B cell (primary cell): ENCODE results near the gene KCNH1. TPM values are rescaled to one million over a fixed set of nuclear protein-coding genes. Genes with fewer than 3 reads are reported as not detected.

Experiments used
- ATAC-seq: fragments of 200-7000 bp; cut with Tn5 transposase; one replicate; pipeline ENCODE4 v1.10.0; 2021; ENCODE audit warnings: low read depth, mild to moderate bottlenecking, moderate number of reproducible peaks, moderate library complexity
- CTCF ChIA-PET: fragments of 350-600 bp; sonication (Branson Sonifier 250); formaldehyde crosslinking; loops from one replicate; lab custom pipeline; 2021; ENCODE audit warnings: antibody characterized with exemption, inconsistent platforms; lab: Charles Lee
- POLR2A ChIA-PET: fragments of 350-600 bp; sonication (Branson Sonifier 250); formaldehyde crosslinking; loops from one replicate; lab custom pipeline; 2021; ENCODE audit warnings: antibody characterized with exemption; lab: Charles Lee
- DNase-seq: peaks from one replicate; pipeline ENCODE4 v3.0.0; 2013
- H2AFZ ChIP-seq: 2 replicates; pipeline ENCODE4 v1.6.1; 2012; ENCODE audit warnings: mild to moderate bottlenecking, low read depth, low read length; ENCODE audit not compliant: insufficient read depth, poor library complexity, severe bottlenecking
- H3K27ac ChIP-seq, 2 donors: 1 replicate in 1 of 2; 2 replicates in 1 of 2; pipeline ENCODE4 v1.5.1; 2012 to 2013; ENCODE audit warnings: low read length in 2 of 2, mild to moderate bottlenecking in 2 of 2, moderate library complexity in 1 of 2
- H3K27me3 ChIP-seq, 4 experiments: fragments of 200-600 bp in 1 of 4; sonication (generic) in 1 of 4; replicated peaks in 1 of 4; 1 replicate in 2 of 4; 2 replicates in 2 of 4; pipeline versions ENCODE4 v1.6.1 to v1.7.0; 2013 to 2016; ENCODE audit warnings: low read length in 3 of 4, mild to moderate bottlenecking in 2 of 4, mixed read lengths in 1 of 4, moderate library complexity in 1 of 4; ENCODE audit not compliant: insufficient read depth in 4 of 4, control insufficient read depth in 3 of 4; ENCODE audit errors: control extremely low read depth in 1 of 4
- H3K36me3 ChIP-seq, 2 experiments: replicated peaks in 1 of 2; 1 replicate in 1 of 2; 2 replicates in 1 of 2; pipeline versions ENCODE4 v1.6.1 to v1.7.1; 2013; ENCODE audit warnings: low read length in 1 of 2; ENCODE audit not compliant: insufficient read depth in 2 of 2, control insufficient read depth in 1 of 2; ENCODE audit errors: control extremely low read depth in 1 of 2, extremely low read depth in 1 of 2
- H3K4me1 ChIP-seq, 2 donors: fragments of 200-600 bp in 1 of 2; sonication (generic) in 1 of 2; 1 replicate in 1 of 2; 2 replicates in 1 of 2; pipeline versions ENCODE4 v1.5.1 to v1.6.1; 2013 to 2017; ENCODE audit warnings: low read length in 2 of 2; ENCODE audit not compliant: control insufficient read depth in 2 of 2, insufficient read depth in 2 of 2
- H3K4me2 ChIP-seq: replicated peaks from 2 replicates; pipeline ENCODE3; 2012; ENCODE audit warnings: mild to moderate bottlenecking, low read depth, low read length; ENCODE audit not compliant: poor library complexity, severe bottlenecking
- H3K4me3 ChIP-seq, 5 experiments: fragments of 200-600 bp in 1 of 5; sonication (generic) in 1 of 5; 1 replicate in 3 of 5; 2 replicates in 2 of 5; pipeline versions ENCODE4 v1.5.1 to v1.7.0; 2011 to 2016; ENCODE audit warnings: low read length in 4 of 5, mild to moderate bottlenecking in 4 of 5, low read depth in 2 of 5, control low read depth in 1 of 5, moderate library complexity in 1 of 5; ENCODE audit not compliant: insufficient read depth in 1 of 5; ENCODE audit errors: control extremely low read depth in 1 of 5, extremely low read depth in 1 of 5
- H3K79me2 ChIP-seq: fragments of 200-600 bp; sonication (generic); one replicate; pipeline ENCODE4 v1.6.0; 2016; ENCODE audit warnings: low read length; ENCODE audit not compliant: control insufficient read depth, insufficient read depth
- H3K9ac ChIP-seq: fragments of 200-600 bp; sonication (generic); 2 replicates; pipeline ENCODE4 v1.6.1; 2017; ENCODE audit warnings: mild to moderate bottlenecking, low read length, moderate library complexity
- H3K9me3 ChIP-seq, 3 donors: one replicate each; pipeline versions ENCODE4 v1.6.1 to v1.7.1; 2013; ENCODE audit warnings: low read length in 2 of 3; ENCODE audit not compliant: control insufficient read depth in 2 of 3, insufficient read depth in 1 of 3; ENCODE audit errors: control extremely low read depth in 1 of 3
- H4K20me1 ChIP-seq: 2 replicates; pipeline ENCODE4 v1.6.0; 2012; ENCODE audit warnings: mild to moderate bottlenecking, low read length; ENCODE audit not compliant: insufficient read depth, control insufficient read depth, poor library complexity, severe bottlenecking
- H3K27ac Mint-ChIP-seq: one replicate; pipeline ENCODE4 v1.8.0; 2021; ENCODE audit warnings: mixed read lengths
- H3K27me3 Mint-ChIP-seq: one replicate; pipeline ENCODE4 v1.8.0; 2021; ENCODE audit warnings: mixed read lengths
- H3K4me1 Mint-ChIP-seq: one replicate; pipeline ENCODE4 v1.8.0; 2021; ENCODE audit warnings: mixed read lengths
- H3K4me3 Mint-ChIP-seq: one replicate; pipeline ENCODE4 v1.8.0; 2021; ENCODE audit warnings: mixed read lengths
- H3K9me3 Mint-ChIP-seq: one replicate; pipeline ENCODE4 v1.8.0; 2022; ENCODE audit warnings: mixed read lengths; ENCODE audit not compliant: insufficient read depth
- EZH2 ChIP-seq: IDR thresholded peaks from 2 replicates; pipeline ENCODE4 v1.6.1; 2012; ENCODE audit warnings: borderline replicate concordance, low read depth, mild to moderate bottlenecking, moderate library complexity, low read length; ENCODE audit not compliant: insufficient read depth, poor library complexity, severe bottlenecking
- WGBS: methylation state at CpG from one replicate; pipeline ENCODE4 v1.1.5; 2013; ENCODE audit warnings: missing lambda C conversion rate; ENCODE audit not compliant: insufficient coverage; 5-methylcytosine and 5-hydroxymethylcytosine counted together
- intact Hi-C: fragments of 100-400 bp; cut with micrococcal nuclease; formaldehyde crosslinking; loops from one replicate; pipeline ENCODE4 v1.10.0; 2022
- polyA plus RNA-seq: library from polyadenylated mRNA; depleted of rRNA; stranded (reverse); fragments of >200 nt; gene quantifications from 2 replicates; pipeline ENCODE4 v1.2.3, GENCODE V29; 2012
- total RNA-seq, 2 donors: library from RNA; stranded (reverse); fragments of 120-200 nt in 1 of 2; gene quantifications; 1 replicate in 1 of 2; 2 replicates in 1 of 2; pipeline versions ENCODE4 v1.2.3 to v1.2.4, GENCODE V29; 2013 to 2022
- TF ChIP-seq, protein P1 (sequence below): fragments of 200-600 bp; IDR thresholded peaks from one replicate; pipeline ENCODE4 v1.8.0; 2022; ENCODE audit warnings: antibody characterized with exemption, mild to moderate bottlenecking

KCNH1 gene
- total and polyA plus RNA-seq, 2 donors (not counting 1 experiment from before 2014, with no cell fraction given) = not detected

DNA sequence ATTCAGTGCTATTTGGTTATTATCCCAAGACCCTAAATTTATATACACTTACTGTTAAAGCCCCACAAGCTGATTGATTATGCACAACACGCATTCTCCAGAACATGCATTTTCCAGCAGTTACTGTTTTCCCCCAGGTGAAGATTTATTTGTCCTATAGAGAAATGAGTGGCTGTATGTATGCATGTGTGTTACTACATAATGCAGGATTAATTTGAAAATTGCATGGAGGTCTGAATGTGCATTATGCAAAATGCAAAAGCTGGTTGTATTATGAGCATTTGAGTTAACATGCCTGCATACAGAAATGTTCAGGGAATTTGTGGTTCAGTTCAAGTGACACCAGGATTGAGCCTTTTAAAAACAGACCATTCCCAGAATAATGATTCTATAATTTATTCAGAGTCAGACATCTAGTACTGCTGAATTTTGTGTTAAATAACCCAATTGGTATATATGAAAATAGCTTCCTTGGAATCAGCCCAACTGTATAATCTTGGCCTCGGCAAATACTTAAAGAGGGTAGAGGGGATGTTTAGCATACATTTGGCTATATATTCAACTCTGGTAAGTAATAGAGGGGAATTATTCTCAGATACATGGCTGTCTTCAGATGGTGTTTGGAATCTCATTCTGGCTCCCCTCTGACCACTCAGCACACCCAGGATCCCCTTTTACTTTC is 485.2 kb downstream of the KCNH1 start:
- Mint-ChIP-seq H3K27me3 (no peaks in the 10 kb centered on the region), H3K4me3 (no peak overlapping the region), H3K4me1 (no peaks in the 10 kb centered on the region), H3K27ac (no peak overlapping the region), H3K9me3 (no peaks in the 10 kb centered on the region)
- intact Hi-C loops = no loop called here
- Histone ChIP-seq H3K4me1 (no peaks in the 10 kb centered on the region), H3K9ac (no peak overlapping the region), H4K20me1 (no peaks in the 10 kb centered on the region), H3K27ac (no peak overlapping the region), H3K36me3 (no peaks in the 10 kb centered on the region), H3K9me3 (no peaks in the 10 kb centered on the region), H3K79me2 (no peaks in the 10 kb centered on the region), H3K4me2 (no peak overlapping the region), H3K4me3 (no peak overlapping the region), H2AFZ (no peak overlapping the region), H3K27me3 (no peaks in the 10 kb centered on the region)
- TF ChIP-seq, protein P1, sequence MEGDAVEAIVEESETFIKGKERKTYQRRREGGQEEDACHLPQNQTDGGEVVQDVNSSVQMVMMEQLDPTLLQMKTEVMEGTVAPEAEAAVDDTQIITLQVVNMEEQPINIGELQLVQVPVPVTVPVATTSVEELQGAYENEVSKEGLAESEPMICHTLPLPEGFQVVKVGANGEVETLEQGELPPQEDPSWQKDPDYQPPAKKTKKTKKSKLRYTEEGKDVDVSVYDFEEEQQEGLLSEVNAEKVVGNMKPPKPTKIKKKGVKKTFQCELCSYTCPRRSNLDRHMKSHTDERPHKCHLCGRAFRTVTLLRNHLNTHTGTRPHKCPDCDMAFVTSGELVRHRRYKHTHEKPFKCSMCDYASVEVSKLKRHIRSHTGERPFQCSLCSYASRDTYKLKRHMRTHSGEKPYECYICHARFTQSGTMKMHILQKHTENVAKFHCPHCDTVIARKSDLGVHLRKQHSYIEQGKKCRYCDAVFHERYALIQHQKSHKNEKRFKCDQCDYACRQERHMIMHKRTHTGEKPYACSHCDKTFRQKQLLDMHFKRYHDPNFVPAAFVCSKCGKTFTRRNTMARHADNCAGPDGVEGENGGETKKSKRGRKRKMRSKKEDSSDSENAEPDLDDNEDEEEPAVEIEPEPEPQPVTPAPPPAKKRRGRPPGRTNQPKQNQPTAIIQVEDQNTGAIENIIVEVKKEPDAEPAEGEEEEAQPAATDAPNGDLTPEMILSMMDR = no peak
- TF ChIP-seq EZH2 = no peak
- ChIA-PET CTCF (no interaction called here), POLR2A (no interaction called here)
- WGBS = no CpG with 5 or more reads among the region's 2 CpGs
- DNase-seq (no peak), ATAC-seq (no peak)

DNA sequence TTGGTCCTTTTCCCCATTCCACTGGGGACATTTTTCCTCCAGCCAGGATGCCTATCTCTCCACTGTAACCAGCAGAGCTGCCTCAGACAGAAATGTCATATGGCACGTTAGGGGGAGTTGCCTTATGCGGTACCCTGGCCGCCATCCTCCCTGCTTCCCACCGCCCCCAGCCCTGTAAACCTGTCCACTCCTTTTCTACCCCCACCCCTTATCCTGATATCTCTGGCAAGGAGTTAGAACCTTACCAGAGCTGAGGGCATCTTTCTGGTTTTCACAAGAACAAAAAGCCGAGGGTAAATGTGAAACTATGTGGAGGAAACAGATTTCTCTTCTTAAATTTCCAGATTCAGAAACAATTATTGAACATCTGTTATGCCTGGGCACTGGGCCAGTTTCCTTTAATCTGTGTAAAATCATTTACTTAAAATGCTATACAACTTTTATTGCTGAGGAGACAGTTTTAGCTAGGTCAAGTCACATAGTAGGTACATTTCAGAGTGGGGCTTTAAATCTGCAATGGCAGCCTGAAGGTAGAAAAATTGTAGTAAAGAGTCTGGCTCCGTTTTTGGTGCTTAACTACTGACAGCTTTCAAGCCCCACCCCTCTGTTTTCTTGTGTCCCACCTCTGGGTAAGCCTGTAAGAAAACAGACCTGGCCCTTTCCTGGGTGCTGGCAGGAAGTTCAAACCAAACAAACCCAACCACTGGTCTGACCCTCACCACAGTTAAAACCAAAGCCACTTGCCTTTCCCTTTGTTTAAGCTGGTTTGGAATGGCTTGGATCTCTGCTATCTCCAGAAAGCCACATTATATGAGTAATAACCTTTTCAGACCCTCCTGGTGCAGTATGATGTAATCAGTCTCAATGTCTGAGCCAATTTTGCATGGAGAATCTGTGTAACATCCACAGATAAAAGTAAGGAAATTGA is 486.3 kb downstream of the KCNH1 start:
- Histone ChIP-seq H4K20me1 (no peaks in the 10 kb centered on the region), H3K4me1 (no peaks in the 10 kb centered on the region), H3K27ac (no peak overlapping the region), H3K36me3 (no peaks in the 10 kb centered on the region), H3K4me2 (no peak overlapping the region), H3K27me3 (no peaks in the 10 kb centered on the region), H3K79me2 (no peaks in the 10 kb centered on the region), H2AFZ (no peak overlapping the region), H3K9me3 (no peaks in the 10 kb centered on the region), H3K9ac (no peak overlapping the region), H3K4me3 (no peak overlapping the region)
- no peak for TF ChIP-seq EZH2
- TF ChIP-seq, protein P1 = no peak
- H3K27ac Mint-ChIP-seq = no peak overlapping the region
- no peaks in the 10 kb centered on the region for H3K9me3 Mint-ChIP-seq
- intact Hi-C loops = no loop called here
- 86% methylated on average over 1 of the region's 6 CpGs for WGBS
- H3K4me1 Mint-ChIP-seq = no peaks in the 10 kb centered on the region
- no peak for DNase-seq
- ATAC-seq = no peak
- H3K4me3 Mint-ChIP-seq = no peak overlapping the region
- ChIA-PET CTCF (no interaction called here), POLR2A (no interaction called here)
- H3K27me3 Mint-ChIP-seq = no peaks in the 10 kb centered on the region
